ENCODE data around the gene BEX3.
"Not testable (repeated sequence)": the region's sequence is repeated elsewhere in the genome, so short reads cannot be mapped to it uniquely, and the experiment has no call there.

BEX3 gene

DNA sequence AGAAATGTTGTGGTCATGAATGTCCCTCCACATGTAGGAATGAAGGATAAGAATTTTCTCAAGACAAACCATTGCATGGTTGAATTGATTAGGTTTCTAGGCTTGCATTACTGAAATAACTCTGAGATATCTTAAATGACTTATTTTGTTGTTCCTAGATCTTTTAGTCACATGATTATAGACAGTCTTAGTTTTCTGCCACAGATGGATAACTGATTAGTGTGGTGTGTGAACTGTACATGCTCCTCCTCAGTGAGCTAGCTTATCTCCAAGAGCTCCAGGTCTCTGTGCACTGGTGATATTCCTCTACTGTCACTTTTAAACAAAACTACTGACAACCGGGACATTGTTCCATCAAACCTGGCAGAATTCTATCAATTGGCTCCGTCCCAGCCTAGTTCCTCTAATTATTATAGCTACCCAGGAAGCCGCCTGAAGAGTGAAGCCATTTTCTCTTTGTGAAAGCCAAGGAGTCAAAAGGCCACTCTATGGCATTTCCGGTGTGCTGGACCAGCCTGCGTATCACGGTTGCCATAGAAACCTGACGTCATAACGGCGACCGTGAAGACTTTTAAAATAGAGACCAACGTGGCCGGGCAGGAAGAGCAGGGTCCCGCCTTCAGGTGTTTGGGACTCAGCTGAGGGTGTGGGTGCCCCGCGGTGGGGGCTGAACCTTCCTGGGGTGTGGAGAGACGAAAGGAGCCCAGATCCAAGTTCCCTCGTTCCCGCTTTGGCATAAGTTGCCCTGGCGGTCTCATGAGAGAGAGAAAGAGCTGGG is 28.1 kb downstream of the BEX3 start:
- peak; percentile 75 for DNase-seq (ENCODE audit: low read depth)
- in situ Hi-C loops (cut with HindIII; ENCODE audit: low sequenced_read_pairs), result loop anchor here (5.0 kb wide), 1 partner anchor 37 kb away; no protein-coding TSS in a partner anchor
- TF ChIP-seq, protein P1, sequence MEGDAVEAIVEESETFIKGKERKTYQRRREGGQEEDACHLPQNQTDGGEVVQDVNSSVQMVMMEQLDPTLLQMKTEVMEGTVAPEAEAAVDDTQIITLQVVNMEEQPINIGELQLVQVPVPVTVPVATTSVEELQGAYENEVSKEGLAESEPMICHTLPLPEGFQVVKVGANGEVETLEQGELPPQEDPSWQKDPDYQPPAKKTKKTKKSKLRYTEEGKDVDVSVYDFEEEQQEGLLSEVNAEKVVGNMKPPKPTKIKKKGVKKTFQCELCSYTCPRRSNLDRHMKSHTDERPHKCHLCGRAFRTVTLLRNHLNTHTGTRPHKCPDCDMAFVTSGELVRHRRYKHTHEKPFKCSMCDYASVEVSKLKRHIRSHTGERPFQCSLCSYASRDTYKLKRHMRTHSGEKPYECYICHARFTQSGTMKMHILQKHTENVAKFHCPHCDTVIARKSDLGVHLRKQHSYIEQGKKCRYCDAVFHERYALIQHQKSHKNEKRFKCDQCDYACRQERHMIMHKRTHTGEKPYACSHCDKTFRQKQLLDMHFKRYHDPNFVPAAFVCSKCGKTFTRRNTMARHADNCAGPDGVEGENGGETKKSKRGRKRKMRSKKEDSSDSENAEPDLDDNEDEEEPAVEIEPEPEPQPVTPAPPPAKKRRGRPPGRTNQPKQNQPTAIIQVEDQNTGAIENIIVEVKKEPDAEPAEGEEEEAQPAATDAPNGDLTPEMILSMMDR (IDR thresholded peaks at IDR 0.05; ENCODE audit: low read depth, low read length, missing control alignments), result no peak
- H3K4me3 ChIP-seq (ENCODE audit: low read depth, low read length), result peak overlapping the region; percentile 42

GRCh38 chrX:103405009-103405333 is 28.6 kb downstream of the BEX3 start:
- TF ChIP-seq, protein P1 (IDR thresholded peaks at IDR 0.05; ENCODE audit: low read depth, low read length, missing control alignments), result no peak

GRCh38 chrX:103406256-103406655 is 29.9 kb downstream of the BEX3 start:
- H3K4me3 ChIP-seq (ENCODE audit: low read depth, low read length), result no peak overlapping the region
- no peak for DNase-seq (ENCODE audit: low read depth)
- in situ Hi-C loops (cut with HindIII; ENCODE audit: low sequenced_read_pairs), result no loop called here
- TF ChIP-seq, protein P1 (IDR thresholded peaks at IDR 0.05; ENCODE audit: low read depth, low read length, missing control alignments), result no peak

More at GRCh38 chrX:103405009-103405333, 28.6 kb downstream of the BEX3 start:
- in situ Hi-C loops (cut with HindIII; ENCODE audit: low sequenced_read_pairs), result no loop called here
- H3K4me3 ChIP-seq (ENCODE audit: low read depth, low read length), result peak overlapping the region; percentile 42
- DNase-seq (ENCODE audit: low read depth), result no peak

DNA sequence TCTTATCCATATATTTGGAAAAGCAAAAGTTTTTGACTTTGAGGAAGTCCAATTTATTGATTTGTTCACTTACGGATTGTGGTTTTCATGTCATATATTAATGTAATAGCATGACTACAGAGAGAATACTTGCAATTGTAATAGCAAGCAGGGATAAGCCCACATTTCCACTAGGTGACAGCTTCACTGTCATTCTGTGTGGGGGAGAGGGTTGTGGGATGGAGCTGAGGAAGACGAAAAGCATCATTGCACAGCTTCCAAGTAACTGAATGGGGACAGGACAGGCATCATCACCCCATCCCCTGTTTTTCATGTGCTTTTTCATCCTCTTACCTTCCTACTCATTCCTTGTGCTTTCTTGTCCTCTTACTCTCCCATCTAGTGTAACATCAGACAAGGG is 31.4 kb downstream of the BEX3 start:
- TF ChIP-seq, protein P1 (IDR thresholded peaks at IDR 0.05; ENCODE audit: low read depth, low read length, missing control alignments), result no peak
- in situ Hi-C loops (cut with HindIII; ENCODE audit: low sequenced_read_pairs), result no loop called here

GRCh38 chrX:103411721-103412120 is 35.4 kb downstream of the BEX3 start:
- DNase-seq (ENCODE audit: low read depth); H3K4me3 ChIP-seq (ENCODE audit: low read depth, low read length); in situ Hi-C loops (cut with HindIII; ENCODE audit: low sequenced_read_pairs): not testable (repeated sequence)

More for the DNA sequence above, 31.4 kb downstream of the BEX3 start:
- H3K4me3 ChIP-seq (ENCODE audit: low read depth, low read length), result no peak overlapping the region
- DNase-seq (ENCODE audit: low read depth), result no peak

DNA sequence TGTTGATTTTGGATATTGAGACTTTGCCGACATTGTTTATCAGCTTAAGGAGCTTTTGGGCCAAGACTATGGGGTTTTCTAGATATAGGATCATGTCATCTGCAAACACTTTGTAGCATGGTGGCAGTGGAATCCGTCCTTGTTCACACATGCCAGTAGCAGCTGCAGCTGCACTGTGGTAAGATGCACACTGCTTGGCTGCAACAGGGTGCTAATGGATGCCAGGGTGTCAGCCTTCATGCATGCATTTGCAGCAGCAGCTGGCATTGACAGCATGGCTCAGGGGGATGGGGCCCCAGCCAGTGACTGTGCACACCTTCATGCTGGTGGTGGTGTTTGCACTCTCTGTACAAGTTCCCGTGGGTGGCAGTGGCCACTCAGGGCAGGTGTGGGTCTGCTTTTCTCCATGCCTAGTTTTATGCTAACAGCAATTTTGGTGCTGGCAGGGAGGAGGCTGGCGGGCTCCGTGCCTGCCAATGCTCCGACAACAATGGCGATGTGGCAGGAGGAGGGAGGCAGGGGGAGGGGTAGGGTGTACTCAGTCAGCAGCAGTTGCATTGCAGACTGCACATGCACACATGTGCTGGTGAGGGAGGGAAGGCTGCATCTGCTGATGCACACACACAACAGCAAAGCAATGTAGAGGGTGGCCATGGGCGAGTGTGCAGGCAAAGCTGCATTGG is 37.5 kb downstream of the BEX3 start:
- no peak for DNase-seq (ENCODE audit: low read depth)
- in situ Hi-C loops (cut with HindIII; ENCODE audit: low sequenced_read_pairs), result no loop called here

More for the DNA sequence above, 37.5 kb downstream of the BEX3 start:
- no peak overlapping the region for H3K4me3 ChIP-seq (ENCODE audit: low read depth, low read length)
- TF ChIP-seq, protein P1 (IDR thresholded peaks at IDR 0.05; ENCODE audit: low read depth, low read length, missing control alignments), result no peak
